GM19438 (cell line): ENCODE data around the gene TAS1R3.

Experiments used
- ATAC-seq: cut with Tn5 transposase; IDR thresholded peaks from one replicate; pipeline ENCODE4 v1.9.1; 2021; ENCODE audit warnings: low read depth; ENCODE audit not compliant: unreplicated experiment

TAS1R3 gene

DNA sequence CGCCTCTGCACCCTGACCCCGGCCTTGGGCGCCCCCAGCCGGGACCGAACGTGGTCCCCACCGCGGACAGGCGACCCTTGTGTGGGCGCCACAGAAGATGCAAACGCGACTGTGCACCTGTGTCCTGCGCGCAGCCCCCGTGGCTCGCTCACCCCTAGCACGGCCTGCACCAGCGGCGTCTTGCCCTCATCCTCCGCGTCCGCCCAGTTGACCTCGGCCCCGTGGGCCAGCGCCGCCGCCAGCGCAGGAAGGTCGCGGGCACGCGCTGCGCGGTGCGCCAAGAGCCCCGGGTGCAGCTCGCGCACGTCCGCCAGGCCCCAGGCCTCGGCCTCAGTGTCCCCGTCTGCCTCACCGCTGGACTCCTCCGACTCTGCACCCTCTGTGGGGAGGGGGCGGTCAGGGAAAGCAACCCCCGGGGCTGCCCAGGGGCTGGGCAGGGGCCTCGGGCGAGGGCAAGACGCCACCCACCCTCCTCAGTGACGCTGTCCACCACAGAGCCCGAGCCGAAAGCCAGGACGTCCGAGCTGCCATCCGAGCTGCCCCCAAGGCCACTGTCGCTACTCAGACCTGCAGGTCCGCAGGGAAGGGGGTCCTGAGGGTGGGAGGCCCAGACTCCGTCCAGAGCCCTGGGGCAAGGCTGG, 36.7 kb upstream of the TAS1R3 start:
- no peak for ATAC-seq

DNA sequence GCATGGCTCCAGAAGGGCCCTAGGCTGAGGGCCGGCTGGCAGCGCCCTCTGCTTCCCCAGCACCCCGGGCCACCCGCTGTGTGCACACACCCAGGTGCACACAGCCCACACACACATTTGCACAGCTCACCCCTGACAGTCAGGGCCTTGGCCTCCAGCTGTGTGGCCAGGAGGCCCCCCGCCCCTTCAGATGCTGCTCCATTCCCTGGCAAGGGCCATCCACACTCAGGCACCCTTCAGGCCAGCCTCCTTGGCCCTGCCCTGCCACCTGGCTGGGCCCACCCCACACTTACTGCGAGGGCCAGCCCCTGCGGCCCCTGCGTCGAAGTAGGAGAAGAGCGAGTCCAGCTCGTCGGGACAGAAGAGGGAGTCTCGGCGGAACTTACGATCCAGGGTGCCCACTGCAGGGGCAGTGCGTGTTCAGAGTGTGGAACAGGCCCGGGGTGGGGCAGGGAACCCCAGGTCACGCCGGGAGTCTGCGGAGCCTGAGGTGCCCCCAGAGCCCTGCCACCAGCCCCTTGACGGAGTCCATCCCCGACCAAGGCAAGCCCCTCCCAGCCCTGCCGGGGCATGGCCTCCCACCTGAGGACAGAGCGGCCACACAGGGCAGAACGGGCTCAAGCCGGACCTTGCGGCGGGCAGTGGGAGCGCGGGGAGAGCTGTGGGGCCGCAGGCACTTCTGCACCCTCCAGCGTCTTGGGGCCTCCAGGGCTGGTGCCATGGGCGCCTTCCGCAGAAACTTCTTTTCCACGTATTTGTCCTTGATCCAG, 35.7 kb upstream of the TAS1R3 start:
- no peak for ATAC-seq

DNA sequence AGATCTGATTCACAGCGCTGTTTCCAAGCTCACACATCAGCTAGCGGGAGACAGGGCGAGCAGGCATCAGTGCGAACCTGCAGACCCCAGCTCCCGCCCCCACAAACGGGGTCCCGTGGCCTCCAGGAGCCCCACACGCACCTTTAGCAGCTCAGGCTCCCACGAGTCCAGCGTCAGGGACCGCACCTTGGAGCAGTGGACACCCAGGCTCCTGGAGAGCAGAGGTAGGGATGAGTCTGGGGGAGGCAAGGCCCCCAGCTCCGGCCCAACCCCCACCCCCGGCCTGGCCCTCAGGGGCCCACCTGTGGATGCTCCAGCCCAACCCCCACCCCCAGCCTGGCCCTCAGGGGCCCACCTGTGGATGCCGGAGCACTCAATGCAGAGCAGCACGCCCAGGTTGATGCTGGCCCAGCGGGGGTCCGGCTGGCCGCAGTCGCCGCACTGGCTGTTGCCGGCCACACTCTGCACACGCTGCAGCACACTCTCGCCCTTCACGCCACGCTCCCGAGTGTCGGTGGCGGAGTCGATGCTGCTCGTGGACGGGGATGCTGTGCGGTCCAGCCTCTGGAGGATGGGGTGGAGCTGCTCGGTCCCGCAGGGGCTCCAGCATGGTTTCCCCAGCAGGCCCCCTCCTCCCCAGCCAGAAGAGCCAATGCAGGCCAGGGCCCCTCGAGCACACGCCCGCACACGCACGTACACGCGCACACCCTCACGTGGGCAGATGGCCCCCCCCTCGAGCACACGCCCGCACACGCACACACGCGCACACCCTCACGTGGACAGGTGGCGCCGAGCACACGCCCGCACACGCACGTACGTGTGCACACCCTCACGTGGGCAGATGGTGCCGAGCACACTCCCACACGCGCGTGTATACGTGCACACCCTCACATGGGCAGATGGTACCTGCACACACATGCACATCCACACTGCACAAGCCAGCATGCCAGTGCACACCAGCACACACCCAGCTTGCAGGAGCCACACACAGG, 34.7 kb upstream of the TAS1R3 start:
- ATAC-seq = no peak

DNA sequence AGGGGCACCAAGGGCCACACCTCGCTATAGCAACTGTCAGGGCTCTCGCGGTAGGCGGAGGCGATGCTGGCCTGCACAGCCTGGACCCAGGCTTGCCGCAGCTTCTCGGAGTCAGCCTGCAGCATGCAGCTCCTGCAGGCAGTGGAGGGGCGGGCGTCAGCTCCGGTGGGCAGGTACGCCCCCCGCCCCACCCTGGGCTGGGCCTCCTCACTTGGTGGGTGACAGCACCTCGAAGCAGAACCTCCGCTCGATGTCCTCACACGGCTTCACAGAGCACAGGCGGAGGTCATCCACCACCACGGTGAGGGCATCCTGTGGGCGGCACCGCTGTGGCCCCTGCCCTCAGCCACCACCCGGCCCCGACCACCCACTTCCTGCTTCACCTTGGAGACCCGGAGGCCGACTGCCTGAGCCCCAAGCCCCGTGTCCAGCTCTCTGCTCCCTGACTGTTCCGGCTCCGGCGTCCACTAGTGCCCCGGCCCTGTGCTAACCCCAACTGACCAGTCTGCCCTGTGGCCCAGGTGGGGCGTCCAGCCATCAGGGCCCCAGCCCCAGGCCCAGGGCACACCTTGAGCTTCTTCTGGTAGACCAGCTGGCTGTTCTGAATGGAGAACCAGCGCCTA, 33.2 kb upstream of the TAS1R3 start:
- ATAC-seq = no peak

DNA sequence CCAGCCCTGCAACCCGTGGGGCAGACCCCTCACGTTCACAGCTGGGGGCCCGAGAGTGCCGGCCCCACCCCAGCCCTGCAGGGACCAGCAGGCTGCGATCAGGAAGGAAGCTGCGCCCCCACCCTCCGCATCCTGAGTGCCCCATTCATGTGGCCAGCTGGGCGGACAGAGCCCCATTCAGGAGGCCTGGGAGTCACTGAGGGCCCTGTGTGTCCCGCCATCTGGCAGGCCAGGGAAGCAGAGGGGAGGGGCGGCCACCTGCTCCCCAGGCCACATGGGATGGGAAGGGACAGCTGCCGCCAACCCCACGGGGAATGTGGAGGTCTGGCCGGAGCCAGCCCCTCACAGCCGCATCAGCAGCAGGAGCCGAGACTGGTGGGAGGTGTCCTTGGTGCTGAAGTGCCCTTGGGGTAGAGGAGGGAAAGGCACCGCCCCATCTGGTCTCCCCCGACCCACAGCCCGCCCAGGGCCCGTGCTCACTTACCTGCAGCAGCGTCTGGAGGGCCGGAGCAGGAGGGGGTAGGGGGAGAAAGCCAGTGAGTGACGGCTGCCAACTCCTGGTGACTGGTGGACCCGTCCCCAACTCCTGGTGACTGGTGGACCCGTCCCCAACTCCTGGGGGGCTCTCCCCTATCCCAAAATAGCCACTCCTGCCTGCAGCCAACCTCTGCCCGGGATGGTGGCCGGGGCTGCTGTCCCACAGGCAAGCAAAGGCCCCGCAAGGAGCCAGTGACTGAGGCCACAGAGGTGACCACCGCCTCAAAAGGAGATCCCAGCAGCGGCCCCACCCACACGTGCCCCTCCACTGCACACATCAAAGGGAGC, 32.0 kb upstream of the TAS1R3 start:
- ATAC-seq = no peak

DNA sequence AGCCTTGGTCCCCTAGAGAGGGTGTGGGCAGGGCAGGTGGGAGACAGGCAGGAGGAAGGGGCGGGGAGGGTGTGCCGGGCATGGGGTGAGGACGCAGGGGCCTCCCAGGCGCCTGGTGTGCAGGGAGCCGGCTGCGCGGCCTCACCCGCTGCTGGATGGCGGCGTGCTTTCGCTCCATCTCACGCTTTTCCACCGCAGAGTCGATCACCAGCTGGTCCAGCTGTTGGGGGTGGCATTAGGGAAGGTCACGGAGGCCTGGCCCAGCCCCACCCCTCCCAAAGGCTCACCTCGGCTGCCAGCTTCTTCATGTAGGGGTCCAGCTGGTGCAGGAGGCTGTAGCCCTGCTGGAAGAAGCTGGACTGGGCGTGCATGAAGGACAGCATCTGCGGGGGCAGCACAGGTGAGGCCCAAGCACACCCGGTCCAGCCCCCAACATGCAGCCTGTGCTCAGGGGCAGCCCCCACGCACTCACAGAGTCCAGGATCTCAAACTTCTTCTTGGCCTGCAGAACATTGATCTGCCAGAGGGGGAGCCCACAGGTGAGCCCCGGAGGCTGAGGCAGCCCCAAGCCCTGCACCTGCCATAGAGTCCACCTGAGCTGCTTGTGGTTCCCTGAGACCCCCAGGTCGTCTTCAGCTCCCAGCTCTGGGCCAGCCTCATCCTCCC, 31.3 kb upstream of the TAS1R3 start:
- no peak for ATAC-seq

DNA sequence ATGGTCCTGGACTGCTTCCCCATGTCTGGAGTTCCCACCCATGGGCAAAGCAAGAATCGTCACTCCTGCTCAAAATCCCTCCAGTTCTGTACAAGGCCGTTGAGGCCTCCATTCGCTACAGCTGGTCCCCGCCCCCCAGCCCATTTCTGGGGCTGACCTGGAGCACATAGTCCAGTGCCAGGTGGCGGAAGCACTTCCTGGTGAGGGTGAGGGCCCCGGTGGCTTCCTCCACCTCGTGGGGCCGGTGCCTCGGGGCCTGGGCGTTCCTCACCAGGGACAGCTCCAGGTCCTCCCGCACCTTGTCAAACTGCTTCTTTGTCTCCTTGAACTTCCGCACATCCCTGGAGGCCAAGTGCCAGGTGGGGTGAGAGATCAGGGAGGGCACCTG, 30.7 kb upstream of the TAS1R3 start:
- ATAC-seq = no peak

DNA sequence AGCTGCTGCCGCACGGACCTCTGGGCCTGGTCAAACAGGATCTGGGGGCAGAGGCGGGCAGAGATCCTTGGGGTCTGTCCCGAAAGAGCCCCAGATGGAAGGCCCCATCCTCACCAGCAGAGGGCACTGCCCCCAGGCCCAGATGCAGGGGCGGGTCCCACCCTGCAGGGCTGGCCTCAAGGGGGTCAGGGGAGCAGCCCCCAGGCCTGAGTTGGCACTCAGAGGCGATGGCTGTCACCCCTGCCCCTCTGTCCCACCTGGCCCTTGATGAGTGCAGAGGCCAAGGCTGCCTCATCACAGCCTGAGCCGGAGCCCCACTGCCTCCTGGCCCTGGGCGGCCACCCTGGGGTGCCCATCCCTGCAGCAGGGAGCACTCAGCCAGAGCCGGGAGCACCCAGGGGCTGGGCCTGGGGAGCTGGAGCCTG, 29.1 kb upstream of the TAS1R3 start:
- no peak for ATAC-seq

DNA sequence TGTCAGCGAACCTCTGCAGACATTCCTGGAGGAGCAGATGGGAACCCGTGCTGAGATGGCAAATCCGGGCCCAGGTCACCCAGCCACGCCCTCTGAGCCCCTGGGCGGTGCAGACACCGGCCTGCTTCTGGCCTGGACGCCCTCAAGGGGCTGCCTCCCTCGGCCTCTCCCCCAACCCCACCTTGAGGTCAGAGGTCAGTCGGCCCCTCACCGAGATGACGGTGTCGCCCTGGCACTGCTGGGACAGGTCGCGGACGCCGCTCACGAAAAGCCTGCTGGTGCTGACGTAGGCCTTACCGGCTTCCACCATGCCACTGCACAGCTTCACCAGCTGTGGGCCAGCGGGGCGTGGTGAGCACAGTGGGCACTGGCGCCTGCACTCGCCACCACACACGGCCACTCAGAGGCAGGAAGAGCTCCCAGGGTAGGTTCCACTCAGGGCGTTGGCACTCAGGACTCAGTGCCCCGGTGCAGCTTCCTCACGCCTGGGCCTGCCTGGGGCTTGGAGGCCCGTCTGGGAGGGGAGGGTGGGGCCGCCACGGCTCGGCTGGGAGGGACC, 28.1 kb upstream of the TAS1R3 start:
- ATAC-seq = no peak

DNA sequence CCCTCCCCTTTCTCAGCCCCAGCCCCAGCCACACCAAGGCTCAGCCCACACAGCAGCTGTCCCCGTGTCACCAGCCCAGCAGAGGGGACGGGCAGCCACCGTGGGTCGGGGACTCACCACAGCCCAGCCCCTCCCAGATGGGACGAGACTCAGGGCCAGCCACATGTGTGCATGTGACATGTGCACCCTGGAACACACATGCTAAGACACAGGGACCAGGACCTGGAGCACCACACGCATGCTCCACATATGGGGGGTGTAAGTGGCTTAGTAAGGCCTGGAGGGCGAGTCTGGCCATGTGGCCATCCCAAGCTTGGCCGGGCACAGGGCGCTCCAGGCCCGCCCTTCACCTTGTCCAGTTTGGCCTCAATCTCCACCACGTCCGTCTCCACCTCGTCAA, 27.3 kb upstream of the TAS1R3 start:
- ATAC-seq = no peak

DNA sequence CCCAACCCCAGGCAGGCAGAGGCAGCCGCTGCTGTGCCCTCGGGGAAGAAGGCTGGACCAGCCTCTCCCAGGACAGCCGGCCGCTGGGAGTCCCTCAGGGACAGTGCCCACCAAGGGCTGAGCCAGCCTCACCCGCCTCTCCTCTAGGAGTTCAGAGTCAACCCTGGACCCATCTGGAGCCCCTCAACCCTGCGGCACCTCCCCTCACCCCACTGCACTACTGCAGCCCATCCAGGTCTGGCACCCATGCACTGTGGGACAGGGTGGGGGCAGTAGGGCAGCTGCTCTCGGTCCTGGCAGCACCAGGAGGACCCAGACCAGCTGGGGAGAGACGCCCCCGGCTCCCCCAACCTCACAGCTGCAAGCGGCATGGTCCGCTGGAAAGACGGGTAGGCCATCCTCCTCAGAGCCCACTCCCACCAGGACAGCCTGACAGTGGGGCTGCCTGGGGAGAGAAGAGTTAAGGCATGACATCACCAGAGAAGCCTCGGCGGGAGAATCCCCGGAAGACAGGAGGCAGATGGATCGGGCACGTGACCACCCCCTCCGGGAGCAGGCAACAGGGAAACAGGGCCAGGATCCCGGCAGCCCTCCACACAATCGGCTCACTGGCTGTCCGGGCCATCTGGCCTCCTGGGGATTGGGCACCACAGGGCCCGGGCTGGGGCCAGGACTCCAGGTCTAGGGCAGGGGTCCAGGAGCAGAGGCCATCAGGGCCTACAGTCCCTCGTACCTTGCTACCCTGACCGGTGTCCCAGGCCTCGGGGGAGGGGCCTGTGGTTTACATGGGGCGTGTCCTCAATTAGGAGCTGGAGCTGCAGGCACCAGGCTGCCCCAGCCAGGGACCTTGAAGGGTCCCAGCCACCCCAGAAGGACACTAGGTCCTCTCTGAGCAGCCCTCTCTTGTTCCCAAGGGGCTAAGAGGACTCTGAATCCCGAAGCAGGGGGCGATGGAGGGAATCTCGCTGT, 26.5 kb upstream of the TAS1R3 start:
- ATAC-seq = no peak

DNA sequence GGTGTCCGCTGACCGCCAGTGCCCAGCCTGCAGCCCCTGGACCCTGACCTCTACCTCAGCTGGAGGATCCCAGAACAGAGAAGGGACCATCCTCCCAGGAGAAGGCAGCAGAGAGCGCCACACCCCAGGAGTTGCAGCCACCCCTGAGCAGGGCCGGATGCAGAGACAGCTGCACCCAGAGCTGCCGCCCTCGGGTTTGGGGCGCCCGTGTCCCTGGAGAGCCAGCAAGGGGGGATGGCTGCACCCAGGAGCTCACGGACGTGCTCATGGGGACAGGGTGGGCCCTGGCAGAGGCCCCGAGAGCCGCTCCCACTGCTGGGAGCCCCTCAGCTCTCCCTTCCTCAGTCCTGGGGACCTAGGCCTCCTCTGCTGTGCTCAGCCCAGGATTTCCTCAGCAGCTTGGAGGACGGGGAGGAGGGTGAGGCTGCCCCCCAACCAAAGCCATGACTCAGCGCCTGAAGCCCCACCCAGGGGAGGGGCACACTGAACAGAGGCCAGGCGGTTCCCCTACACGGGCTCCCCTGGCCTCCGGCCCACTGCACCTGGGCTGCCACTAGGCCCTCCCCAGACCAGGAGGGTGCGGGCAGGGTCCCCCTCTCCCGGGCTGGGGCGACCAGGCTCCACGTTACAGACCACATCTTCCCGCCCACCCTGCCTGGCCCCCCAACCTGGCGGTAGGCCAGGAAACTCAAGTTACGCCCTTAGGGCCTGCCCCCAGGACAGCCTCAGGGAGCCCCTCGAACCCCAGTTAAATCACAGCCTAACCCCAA, 25.6 kb upstream of the TAS1R3 start:
- ATAC-seq = peak; percentile 35

DNA sequence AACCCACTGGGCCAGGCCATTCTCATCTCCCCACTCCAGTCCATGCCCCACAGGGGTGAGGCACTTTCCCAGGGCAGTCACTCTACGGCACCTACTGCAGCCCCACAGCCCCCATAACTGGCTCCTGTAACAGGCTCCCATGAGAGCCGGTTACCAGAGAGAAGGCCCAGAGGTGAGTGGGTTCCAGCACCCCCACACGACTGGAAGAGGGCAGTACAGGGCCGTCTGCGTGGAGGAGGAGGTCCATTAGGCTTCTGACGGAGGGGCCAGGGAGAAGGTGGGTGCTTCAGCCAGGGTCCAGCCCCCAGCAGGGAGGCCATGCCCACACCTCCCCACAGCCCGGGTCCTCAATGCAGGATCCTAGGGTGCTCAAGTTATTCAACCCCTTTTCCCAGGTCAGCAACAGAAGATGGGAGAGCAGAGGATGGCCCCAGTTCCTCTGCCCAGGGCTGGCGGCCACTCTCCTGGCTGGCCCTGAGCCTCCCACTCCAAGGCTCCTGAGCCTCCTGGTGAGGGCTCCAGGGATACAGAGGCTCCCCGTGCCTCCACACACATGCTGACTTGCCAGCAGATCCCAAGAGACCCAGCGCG, 24.9 kb upstream of the TAS1R3 start:
- no peak for ATAC-seq

DNA sequence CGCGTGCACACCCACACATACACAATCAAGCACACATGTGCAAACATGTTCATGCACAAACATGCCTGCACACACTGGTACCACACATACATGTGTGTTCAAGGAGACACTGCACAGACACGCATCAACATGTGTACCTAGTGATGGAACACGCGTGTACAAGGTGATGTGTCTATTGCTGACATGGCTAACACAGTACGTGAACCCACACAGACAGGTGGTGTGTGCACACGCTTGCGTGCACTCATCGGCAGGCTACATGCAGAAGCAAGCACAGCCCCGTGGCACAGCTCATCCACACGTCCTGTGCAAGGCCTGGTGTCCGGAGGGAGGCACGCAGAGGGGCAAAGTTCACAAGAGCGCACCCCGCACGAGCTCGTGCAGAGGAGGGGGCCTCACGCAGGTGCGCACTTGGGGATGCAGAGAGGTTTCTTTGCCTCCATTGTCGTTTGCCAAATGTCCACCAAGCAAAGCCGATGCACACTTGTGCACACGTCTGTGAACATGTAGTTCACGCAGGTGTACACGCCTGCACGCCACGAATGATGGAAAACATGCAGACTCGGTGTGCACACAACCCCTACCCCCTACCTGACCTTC, 24.3 kb upstream of the TAS1R3 start:
- ATAC-seq = no peak

DNA sequence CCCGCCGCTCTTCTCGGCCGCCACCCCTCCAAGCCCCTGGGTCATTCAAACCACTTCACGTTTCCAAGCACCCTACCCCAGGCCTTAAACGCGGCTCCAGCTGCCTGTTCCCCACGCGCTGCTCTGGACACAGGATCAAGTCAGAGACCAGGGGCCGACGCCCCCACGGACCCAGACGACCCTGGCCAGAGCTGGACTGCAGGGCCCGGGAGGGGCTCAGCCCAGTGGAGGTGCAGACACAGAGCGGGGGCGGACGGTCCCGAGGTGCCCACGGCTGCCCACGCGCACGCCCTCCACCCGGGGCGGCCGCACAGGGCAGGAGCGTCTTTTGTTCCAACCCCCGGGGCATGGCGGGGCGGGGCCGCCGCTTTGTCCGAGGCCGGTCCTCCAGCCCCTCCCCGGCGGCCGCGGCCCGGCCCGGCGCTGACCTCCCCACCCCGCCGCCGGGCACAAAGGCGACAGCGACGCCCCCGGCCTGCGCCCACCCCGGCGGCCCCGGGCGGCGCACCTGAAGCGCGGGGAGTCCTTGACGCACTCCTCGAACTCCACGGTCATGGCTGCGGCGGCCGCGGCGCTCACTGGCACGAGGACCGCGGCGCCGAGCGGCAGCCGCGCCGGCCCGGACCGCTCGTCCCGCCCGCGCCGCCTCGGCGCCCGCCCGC, 23.7 kb upstream of the TAS1R3 start:
- peak; percentile 6 for ATAC-seq
